Lung (tissue), 12 donors: ENCODE results near the gene PDE1C. TPM values are rescaled to one million over a fixed set of nuclear protein-coding genes. Genes with fewer than 3 reads are reported as not detected.

Experiments
- ATAC-seq: fragments of 200-7000 bp; cut with Tn5 transposase; one replicate; pipeline ENCODE4 v1.9.1; 2020; ENCODE audit warnings: moderate number of reproducible peaks; ENCODE audit not compliant: insufficient read depth, low FRiP score
- DNase-seq, 3 donors: peaks; one replicate each; pipeline ENCODE4 v3.0.0-alpha.2; 2013 to 2017
- H3K27ac ChIP-seq, 2 donors: one replicate each; pipeline ENCODE4 v1.5.1; 2013; ENCODE audit warnings: mild to moderate bottlenecking in 2 of 2, moderate library complexity in 2 of 2, control low read depth in 1 of 2, inconsistent platforms in 1 of 2, low read depth in 1 of 2, low read length in 1 of 2
- H3K27me3 ChIP-seq, 3 donors: one replicate each; pipeline ENCODE4 v1.5.1; 2013; ENCODE audit warnings: low read length in 2 of 3; ENCODE audit not compliant: control insufficient read depth in 3 of 3, insufficient read depth in 3 of 3
- H3K36me3 ChIP-seq, 4 donors: one replicate each; pipeline ENCODE4 v1.5.1; 2013; ENCODE audit warnings: low read length in 4 of 4, mild to moderate bottlenecking in 1 of 4, moderate library complexity in 1 of 4; ENCODE audit not compliant: control insufficient read depth in 4 of 4, insufficient read depth in 4 of 4
- H3K4me1 ChIP-seq, 5 donors: one replicate each; pipeline ENCODE4 v1.5.1; 2013; ENCODE audit warnings: low read length in 5 of 5, mild to moderate bottlenecking in 2 of 5, moderate library complexity in 1 of 5; ENCODE audit not compliant: control insufficient read depth in 5 of 5, insufficient read depth in 5 of 5
- H3K4me3 ChIP-seq: one replicate; pipeline ENCODE4 v1.5.1; 2013; ENCODE audit warnings: mild to moderate bottlenecking, control low read depth, moderate library complexity
- H3K9ac ChIP-seq, 2 donors: one replicate each; pipeline ENCODE4 v1.5.1; 2013; ENCODE audit warnings: low read length in 2 of 2, control low read depth in 1 of 2; ENCODE audit not compliant: insufficient read depth in 1 of 2
- H3K9me3 ChIP-seq, 4 donors: one replicate each; pipeline ENCODE4 v1.5.1; 2013; ENCODE audit warnings: low read length in 3 of 4, mild to moderate bottlenecking in 1 of 4, moderate library complexity in 1 of 4; ENCODE audit not compliant: control insufficient read depth in 4 of 4, insufficient read depth in 3 of 4
- WGBS, 2 donors: extraction: QIAGEN DNeasy Blood & Tissue Kit; methylation state at CpG; one replicate each; pipeline ENCODE4 v1.1.7; 2013; 5-methylcytosine and 5-hydroxymethylcytosine counted together
- polyA plus RNA-seq, 2 donors: library from polyadenylated mRNA; stranded (reverse); fragments of 200-250 nt; gene quantifications; one replicate each; pipeline ENCODE4 v1.2.1, GENCODE V29; 2013
- total RNA-seq, 2 donors: library from RNA; depleted of rRNA in 1 of 2; stranded (reverse); fragments of >200 nt in 1 of 2; gene quantifications; one replicate each; pipeline ENCODE4 v1.2.1, GENCODE V29; 2014 to 2021
- TF ChIP-seq, protein P1 (sequence below): IDR thresholded peaks from 2 replicates; pipeline ENCODE4 v1.5.1; 2012; ENCODE audit warnings: mild to moderate bottlenecking; ENCODE audit errors: control extremely low read depth, extremely low read depth
- donor health status: control.
- donor health status: control.
- donor health status: Bipolar disorder and iron deficiency.
- donor health status: healthy.
- donor health status: DM: yes; HTN: yes; CAD: no.

Gene PDE1C
- total and polyA plus RNA-seq, 4 donors, result 1.9 to 14.3 (median 6.1) TPM

DNA sequence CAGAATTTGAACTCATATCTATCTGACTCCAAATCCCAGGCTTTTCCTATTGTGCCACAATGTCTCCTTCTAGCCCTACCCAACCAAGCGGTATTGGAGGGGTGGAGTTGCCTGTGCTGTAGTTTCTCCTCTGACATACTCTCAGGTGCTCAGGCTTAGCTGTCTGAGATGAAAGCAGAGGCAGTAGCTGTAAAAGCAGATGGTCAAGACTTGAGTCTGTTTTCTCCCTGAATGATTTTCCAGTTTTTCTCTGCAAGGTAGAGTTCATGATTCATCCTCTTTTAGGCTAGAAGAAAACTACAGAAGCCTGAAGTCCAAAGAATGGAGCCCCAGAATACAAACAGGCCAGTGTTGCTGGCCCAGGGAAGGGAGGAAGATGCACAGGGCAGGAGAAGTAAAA, 130.0 kb downstream of the PDE1C start:
- no peak overlapping the region for H3K9ac ChIP-seq
- 93 to 98% methylated on average over 1 of the region's 1 CpG for WGBS, 2 donors
- DNase-seq (no peak), ATAC-seq (no peak)
- H3K36me3 ChIP-seq, result no peaks in the 10 kb centered on the region
- no peak overlapping the region for H3K4me3 ChIP-seq
- peaks cover 0 to 19% (median 0%) of the 10 kb centered on the region in 5 donors for H3K4me1 ChIP-seq
- no peaks in the 10 kb centered on the region for H3K9me3 ChIP-seq
- no peaks in the 10 kb centered on the region for H3K27me3 ChIP-seq
- H3K27ac ChIP-seq, result no peak overlapping the region
- TF ChIP-seq, protein P1, sequence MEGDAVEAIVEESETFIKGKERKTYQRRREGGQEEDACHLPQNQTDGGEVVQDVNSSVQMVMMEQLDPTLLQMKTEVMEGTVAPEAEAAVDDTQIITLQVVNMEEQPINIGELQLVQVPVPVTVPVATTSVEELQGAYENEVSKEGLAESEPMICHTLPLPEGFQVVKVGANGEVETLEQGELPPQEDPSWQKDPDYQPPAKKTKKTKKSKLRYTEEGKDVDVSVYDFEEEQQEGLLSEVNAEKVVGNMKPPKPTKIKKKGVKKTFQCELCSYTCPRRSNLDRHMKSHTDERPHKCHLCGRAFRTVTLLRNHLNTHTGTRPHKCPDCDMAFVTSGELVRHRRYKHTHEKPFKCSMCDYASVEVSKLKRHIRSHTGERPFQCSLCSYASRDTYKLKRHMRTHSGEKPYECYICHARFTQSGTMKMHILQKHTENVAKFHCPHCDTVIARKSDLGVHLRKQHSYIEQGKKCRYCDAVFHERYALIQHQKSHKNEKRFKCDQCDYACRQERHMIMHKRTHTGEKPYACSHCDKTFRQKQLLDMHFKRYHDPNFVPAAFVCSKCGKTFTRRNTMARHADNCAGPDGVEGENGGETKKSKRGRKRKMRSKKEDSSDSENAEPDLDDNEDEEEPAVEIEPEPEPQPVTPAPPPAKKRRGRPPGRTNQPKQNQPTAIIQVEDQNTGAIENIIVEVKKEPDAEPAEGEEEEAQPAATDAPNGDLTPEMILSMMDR, result no peak

DNA sequence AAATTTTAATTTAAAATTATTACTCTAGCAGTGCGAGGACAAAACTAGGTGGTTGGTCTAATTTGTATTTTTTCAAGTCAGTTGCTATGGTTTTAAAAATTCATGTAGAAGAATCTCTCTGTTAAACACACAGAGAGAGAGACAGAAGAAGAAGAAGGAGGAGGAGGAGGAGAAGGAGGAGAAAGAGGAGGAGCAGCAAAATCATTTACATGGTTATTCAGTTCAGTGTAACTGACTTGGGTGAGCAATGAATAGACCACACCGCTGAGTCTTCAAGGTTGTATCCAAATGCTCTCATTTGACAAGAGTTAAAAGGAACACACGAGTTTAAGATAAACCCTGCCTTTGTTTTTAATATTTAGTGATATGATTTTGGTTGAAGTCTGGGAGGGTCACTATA, 131.1 kb downstream of the PDE1C start:
- no peak overlapping the region for H3K4me3 ChIP-seq
- no peaks in the 10 kb centered on the region for H3K36me3 ChIP-seq
- TF ChIP-seq, protein P1, result no peak
- WGBS, 2 donors, result 81 to 86% methylated on average over 3 of the region's 3 CpGs
- H3K27ac ChIP-seq, result no peak overlapping the region
- H3K27me3 ChIP-seq, result no peaks in the 10 kb centered on the region
- no peaks in the 10 kb centered on the region for H3K9me3 ChIP-seq
- DNase-seq, result no peak
- no peak for ATAC-seq
- peaks cover 0 to 21% (median 0%) of the 10 kb centered on the region in 5 donors for H3K4me1 ChIP-seq
- H3K9ac ChIP-seq, result no peak overlapping the region

DNA sequence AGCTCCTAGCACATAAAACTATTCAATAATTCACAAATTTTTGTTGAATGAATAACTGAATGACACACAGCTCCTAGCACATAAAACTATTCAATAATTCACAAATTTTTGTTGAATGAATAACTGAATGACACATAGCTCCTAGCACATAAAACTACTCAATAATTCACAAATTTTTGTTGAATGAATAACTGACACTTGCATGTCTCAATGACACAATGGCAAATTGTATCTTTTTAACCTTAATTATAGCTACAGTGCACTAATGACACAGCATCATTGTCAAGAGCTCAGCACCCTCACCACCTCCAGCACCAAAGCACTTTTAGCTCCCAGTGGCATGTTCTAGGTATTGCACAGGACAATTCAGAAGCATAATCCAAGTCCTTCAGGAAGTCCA, 131.6 kb downstream of the PDE1C start:
- no peaks in the 10 kb centered on the region for H3K27me3 ChIP-seq
- no peak overlapping the region for H3K4me3 ChIP-seq
- peaks cover 0 to 21% (median 0%) of the 10 kb centered on the region in 5 donors for H3K4me1 ChIP-seq
- no peaks in the 10 kb centered on the region for H3K9me3 ChIP-seq
- TF ChIP-seq, protein P1, result no peak
- ATAC-seq, result no peak
- DNase-seq, result no peak
- H3K9ac ChIP-seq, result no peak overlapping the region
- H3K27ac ChIP-seq, result no peak overlapping the region
- no peaks in the 10 kb centered on the region for H3K36me3 ChIP-seq

DNA sequence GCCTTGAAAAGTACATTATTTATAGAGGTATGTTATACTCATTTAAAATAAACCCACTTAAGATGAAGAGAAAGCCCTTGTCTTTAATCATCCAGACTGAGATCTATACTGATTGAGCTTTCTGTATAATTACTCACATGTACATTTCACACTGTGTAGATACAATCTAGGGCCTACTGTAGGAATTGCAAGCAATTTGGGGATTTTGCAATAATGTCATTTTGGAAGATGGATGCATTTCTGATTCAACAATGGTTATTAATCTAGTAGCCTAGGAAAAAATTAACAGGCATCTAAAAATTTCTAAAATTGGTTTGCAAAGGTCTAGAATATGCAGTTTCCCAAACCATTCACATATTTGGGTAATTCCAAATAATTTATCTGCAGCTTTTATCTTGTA, 132.2 kb downstream of the PDE1C start:
- Histone ChIP-seq H3K9me3 (no peaks in the 10 kb centered on the region), H3K36me3 (no peaks in the 10 kb centered on the region), H3K27ac (no peak overlapping the region), H3K4me3 (no peak overlapping the region), H3K27me3 (no peaks in the 10 kb centered on the region), H3K9ac (no peak overlapping the region), H3K4me1 (peaks cover 0 to 20% (median 0%) of the 10 kb centered on the region in 5 donors)
- ATAC-seq, result no peak
- DNase-seq, result no peak
- TF ChIP-seq, protein P1, result no peak
